NCI-H1694 (cell line): Measurements from ENCODE around the gene FAM171A2.
"Not testable (repeated sequence)": the region's sequence is repeated elsewhere in the genome, so short reads cannot be mapped to it uniquely, and the experiment has no call there.

Experiments used
- DNase-seq: peaks from one replicate; lab custom pipeline; 2025; lab: John Stamatoyannopoulos, UW

The FAM171A2 gene

DNA sequence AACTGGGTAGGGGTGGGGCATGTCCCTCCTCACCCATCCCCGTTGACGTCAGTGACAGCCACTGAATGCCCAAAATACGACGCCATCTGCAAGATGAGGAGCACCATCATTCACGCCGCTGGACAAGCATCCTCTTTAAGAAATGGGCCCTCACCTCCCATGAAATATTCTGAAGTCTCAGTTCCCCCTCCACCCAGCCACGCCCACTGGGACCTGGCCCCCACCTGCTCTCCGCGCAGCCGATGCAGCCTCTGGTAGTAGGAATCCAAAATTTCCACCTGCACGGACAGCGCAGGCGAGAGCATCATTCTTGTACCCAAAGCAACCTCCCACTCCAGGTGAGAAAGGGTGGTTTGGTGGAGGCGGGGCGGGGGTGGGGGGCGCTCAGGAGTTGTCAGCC, 20.2 kb upstream of the FAM171A2 start:
- no peak for DNase-seq

DNA sequence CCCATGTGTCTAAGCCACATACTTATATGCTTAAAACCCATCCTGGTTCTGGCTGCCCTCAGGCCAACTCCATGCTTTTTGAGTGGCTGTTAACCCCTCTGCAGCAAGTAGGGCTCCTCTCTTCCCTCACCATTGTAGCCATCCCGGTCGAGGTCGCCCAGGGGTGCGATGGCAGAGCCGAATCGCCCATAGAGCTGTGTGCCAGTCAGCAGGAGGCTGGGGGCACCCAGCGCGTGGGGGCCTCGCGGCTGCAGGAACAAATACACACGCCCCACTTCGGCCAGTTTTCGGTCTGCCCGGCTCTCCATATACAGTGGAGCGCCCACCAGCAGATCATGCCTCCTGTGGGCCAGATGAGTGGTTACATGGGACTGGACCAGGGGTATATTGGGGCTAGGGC, 19.7 kb upstream of the FAM171A2 start:
- no peak for DNase-seq

DNA sequence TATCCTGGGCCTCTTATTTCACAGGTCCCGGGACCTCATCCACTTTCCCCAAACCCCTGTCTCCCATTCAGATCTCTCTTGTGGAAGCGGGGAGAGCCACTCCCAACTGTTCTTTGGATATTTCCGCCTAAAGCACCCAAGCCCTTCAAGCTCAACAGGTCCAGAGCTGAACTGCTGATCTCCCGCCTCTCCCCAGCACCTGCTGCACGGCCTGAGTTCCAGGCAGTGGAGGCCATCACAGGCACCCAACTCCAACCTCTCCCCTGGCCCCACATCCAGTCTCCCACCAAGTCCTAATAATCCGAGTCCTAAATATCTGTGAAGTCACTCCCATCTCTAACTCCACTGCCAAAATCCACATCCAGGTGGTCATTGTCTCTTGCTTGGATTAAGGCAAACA, 19.3 kb upstream of the FAM171A2 start:
- no peak for DNase-seq

DNA sequence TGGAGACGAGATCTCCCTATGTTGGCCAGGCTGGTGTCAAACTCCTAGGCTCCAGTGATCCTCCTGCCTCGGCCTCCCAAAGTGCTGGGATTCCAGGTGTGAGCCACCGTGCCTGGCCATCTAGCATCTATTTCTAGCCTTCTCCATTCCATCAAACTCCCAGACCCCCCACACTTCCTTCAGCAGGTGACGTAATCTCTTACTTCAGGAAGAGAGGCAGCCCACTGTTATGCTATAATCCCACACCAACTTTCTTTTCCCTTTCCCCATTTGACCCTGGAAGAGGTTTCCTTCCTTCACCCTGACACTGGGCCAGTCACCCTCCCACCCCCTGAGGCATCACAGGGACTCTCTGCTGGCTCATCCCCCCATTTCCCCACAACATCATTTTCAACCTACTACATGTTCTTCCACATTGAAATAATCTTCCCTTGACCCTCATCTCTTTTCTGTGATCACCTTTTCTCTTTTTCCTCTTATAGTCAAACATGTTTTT, 18.2 kb upstream of the FAM171A2 start:
- no peak for DNase-seq

DNA sequence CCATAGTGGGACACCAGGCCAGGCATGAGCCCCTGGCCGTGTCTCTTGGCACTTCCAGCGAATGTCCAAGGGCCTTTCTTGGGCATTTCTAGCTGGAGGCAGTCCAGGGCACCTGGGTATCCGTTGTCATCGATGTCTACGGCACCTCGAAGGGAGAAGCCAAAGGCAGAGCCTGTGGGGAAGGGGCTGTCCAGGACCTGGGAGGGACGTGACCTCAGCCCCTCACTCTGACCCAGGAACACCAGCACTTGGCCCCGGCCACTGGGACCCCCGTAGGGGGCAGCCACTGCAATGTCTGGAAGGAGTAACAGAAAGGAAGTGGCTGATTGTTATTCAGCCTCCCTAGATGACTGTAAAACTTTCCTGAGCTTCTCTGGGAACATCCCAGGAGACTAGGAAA, 17.1 kb upstream of the FAM171A2 start:
- no peak for DNase-seq

DNA sequence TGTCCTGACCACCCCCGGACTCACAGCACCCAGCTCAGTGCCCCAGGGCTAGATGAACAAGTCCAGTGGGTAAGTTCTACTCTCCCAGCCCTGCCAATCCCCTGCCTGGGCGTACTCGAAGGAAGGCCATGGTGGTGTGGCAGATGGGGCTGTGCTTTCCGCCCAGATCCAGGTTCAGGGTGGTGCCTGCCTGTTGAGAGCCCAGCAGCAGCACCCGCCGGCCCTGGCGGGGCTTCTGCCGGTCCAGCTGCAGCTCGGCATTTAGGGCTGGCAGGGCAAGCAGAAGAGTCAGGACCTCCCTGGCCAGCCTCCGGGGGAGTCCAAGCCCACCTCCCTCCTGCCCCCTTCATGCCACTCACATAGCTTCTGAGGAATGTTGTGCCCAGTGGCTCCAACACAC, 16.2 kb upstream of the FAM171A2 start:
- DNase-seq: no peak

DNA sequence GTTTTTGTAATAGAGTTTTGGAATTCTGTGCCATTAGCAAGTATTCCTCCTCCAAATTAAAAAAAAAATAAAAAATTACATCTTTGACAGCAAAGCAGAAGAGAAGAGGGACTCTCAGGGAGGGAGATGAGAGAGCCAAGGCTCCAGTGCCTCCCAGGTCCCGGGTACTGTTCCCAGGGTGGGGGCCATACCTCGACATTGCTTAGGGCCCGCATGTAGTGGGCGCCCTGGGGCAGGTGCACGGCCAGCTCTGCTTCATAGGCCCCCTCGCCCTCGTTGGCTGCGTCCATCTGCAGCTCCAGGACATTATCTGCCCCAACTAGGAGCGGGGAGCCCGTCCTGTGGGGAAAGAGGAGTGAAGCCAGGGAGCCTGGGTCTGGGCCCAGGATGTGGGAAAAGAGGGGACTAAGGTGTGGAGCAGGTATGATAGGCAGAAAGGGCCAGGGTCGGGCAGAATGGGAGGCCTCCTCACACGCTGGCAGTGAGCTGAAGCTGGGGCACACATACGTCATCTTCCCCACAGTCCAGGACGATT, 14.6 kb upstream of the FAM171A2 start:
- DNase-seq: no peak

DNA sequence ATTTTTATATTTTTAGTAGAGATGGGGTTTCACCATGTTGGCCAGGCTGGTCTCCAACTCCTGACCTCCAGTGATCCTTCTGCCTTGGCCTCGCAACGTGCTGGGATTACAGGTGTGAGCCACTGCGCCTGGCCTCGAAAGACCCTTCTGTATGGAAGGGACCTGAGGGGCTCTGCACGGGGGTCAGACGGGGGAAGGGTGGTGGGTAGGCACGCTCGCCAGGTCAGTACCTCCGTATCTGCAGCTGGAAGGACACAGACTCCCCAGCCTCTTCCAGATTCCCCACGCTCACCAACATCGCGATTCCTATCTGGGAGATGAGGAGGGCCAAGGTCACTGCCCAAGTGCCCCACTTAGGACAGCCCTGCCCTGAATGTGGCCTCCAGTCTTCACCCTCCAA, 13.1 kb upstream of the FAM171A2 start:
- DNase-seq: no peak

DNA sequence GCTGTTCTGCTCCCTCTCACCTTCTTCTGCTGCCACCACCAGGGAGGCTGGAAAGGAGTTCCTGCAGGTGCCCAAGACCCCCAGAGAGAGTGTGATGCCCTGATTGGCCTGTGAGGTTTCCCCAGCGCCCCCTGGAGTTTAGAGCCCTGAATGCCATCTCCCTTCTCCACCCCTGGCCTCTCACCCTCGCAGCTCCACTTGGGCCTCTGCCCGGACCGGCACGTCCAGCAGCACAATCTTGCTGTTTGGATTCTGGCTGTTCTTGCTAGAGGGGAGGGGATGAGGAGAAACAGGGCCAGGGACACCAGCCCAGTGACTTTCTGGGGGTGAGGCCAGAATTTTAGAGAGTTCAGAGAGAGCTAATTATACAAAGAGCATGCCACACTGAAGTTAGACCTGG, 12.5 kb upstream of the FAM171A2 start:
- DNase-seq: no peak

DNA sequence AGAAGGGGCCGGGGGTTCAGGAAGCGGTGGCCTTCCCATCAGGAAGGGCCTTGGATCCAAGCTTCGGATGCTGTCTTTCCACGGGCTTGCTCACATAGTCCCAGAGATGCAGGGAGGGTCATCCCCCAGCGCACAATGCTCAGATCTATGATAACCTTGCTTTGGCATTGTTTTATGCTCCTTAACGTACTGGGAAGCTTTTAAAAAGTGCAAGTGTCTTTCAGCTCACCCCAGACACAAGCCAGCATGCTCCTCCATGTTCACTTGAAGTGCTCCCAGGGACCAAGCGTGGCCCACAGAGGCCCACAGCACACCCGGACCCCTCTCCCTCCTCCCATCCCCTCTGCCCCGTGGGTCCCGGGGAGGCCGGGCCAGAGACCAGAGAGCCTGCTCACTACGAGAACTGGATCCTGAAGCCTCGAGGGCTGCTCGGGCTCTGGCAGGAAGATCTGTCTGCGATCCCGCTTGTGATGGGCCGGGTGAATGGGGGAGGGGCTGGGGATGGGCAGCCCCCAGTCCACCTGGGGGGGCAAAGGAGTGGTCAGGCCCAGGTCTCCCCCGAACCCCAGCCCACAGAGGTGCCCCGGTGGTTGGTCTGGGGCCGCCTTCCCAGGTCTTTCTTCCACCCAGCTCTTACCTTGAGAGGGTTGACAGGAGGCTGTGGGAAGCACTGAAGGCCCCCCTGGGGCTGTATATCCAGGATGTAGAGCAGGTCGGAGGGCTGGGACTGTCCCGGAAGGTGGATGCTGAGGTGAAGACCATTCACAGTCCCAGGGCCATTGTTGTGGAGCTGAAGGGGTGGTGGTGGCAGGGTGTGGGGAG, 11.8 kb upstream of the FAM171A2 start:
- no peak for DNase-seq

DNA sequence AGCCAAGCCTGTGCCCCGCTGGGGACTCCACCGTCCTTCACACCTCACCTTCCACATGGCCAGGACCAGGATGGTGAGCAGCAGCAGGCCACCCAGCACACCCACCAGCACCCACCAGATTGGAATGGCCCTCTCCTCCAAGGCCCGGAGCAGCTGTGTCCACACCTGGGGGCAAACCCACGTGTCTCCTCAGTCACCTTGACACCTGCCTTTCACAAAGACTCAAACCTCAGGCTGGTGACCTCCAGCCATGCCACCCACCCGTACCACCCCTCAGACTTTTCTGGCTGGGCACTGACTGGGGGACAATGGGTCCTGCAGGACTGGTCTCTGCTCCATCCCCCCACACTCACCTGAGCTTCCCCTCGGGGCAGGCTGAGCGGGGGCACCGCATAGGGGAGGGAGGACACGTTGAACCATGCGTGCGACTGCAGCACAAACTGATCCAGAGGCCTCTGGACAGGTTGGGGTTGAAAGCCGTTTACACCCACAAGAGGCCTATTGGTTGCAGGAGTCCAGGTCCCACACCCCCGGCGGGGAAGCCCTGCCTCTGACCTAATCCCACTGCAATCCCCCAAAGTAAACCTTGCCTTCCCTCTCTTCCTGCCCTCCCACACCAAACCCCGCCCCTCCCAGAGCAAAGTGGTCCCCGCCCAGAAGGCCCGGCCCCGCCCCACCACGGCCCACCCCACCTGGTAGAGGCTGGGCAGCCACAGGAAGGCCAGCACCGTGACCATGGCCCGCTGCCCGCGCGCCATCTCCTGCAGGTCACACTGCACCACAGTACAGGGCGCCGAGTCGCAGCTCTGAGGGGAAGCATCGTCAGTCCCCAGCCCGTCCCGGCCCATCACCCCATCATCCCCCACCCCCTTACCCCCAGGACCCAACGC, 10.9 kb upstream of the FAM171A2 start:
- no peak for DNase-seq

DNA sequence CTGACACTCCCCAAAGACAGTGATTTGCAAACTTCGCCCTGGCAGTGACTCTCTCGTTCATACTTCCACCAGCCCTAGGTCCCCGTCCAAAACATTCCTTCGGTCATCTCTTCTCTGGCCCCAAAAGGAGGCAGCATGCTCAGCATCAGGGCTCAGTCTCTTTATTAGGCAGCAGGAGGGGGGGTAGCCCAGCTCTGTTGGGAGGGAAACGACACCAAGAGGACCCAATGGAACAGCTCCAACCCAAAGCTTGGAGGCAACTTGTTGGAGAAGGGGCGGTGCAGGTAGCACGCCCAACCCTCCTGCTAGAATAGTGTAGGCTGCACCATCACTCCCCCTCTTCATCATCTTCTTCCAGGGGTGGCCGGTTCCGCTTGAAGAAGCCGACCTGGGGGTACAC, 8.4 kb upstream of the FAM171A2 start:
- no peak for DNase-seq

DNA sequence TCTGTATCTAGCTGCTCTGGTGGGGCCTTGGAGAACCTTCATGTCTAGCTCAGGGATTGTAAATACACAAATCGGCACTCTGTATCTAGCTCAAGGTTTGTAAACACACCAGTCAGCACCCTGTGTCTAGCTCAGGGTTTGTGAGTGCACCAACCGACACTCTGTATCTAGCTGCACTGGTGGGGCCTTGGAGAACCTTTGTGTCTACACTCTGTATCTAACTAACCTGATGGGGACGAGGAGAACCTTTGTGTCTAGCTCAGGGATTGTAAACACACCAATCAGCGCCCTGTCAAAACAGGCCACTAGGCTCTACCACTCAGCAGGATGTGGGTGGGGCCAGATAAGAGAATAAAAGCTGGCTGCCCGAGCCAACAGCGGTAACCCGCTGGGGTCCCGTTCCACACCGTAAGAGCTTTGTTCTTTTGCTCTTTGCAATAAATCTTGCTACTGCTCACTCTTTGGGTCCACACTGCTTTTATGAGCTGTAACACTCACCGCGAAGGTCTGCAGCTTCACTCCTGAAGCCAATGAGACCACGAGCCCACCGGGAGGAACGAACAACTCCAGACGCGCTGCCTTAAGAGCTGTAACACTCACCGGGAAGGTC, 5.9 kb upstream of the FAM171A2 start:
- not testable (repeated sequence) for DNase-seq

DNA sequence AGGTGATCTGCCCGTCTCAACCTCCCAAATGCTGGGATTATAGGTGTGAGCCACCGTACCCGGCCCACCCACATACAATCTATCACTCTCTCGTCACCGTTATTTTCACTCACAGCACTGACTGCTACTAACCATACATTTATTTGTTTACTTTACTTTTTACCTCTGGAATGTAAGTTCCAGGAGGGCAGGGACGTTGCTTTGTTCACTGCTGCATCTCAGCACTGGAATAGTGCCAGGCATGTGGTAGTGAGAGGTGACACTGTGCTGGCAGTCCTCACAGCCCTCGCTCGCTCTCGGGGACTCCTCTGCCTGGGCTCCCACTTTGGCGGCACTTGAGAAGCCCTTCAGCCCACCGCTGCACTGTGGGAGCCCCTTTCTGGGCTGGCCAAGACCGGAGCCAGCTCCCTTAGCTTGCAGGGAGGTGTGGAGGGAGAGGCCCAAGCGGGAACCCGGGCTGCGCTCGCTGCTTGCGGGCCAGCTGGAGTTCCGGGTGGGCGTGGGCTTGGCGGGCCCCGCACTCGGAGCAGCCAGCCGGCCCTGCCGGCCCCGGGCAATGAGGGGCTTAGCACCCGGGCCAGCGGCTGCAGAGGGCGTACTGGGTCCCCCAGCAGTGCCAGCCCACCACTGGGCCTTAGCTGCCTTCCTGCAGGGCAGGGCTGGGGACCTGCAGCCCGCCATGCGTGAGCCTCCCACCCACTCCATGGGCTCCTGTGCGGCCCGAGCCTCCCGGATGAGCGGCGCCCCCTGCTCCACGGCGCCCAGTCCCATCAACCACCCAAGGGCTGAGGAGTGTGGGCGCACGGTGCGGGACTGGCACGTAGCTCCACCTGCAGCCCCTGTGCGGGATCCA, 5.0 kb upstream of the FAM171A2 start:
- DNase-seq: not testable (repeated sequence)

DNA sequence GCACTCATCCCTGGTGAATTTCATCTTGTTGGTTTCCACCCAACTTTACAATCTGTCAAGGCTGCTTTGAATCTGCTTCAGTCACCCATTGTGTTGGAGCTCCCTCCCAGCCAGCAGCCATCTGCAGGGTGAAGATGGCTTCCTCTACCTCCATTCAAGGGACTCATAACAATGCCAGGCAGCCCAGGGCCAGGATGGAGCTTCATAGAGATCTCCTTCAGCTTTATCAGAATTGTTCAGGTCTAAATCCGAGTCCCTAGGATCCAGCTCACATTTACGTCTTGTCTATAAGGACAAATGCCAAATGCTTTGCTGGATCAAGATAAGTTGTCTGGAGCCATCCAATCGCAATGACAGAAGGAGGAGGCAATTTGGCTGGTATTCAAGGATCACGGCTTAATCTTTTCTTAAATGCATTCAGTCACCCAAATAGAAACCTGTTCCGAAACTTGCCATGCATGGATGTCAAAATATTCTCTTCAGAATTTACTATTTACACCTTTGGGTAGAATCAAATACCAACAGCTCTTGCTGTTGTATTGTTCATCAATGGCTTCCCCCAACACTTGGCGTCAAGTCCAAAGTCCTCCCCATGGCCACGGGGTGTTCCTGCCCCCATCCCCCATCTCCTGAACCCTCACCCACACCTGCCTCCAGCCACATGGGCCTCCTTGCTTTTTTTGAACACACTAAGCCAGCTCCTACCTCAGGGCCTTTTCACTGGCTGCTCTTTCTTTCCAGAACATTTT, 3.8 kb upstream of the FAM171A2 start:
- no peak for DNase-seq

DNA sequence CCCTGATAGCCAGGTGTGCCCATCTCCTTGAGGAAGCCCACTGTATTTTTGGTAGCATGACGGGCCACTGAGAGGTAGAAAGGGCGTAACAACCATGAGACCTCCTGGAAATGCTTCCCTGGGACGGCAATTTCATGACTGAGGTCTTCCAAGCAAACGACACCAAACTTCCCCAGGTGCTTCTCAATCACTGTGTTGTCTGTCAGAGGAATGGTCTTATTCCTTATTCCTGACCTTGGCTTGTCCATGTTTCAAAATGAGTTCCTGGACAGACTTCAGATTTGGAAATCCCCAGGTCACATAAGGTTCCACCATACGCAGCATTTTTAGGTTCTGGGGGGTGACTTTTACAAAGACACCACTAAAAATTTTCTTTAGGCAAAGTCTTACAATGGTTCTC, 1.4 kb upstream of the FAM171A2 start:
- DNase-seq: not testable (repeated sequence)

DNA sequence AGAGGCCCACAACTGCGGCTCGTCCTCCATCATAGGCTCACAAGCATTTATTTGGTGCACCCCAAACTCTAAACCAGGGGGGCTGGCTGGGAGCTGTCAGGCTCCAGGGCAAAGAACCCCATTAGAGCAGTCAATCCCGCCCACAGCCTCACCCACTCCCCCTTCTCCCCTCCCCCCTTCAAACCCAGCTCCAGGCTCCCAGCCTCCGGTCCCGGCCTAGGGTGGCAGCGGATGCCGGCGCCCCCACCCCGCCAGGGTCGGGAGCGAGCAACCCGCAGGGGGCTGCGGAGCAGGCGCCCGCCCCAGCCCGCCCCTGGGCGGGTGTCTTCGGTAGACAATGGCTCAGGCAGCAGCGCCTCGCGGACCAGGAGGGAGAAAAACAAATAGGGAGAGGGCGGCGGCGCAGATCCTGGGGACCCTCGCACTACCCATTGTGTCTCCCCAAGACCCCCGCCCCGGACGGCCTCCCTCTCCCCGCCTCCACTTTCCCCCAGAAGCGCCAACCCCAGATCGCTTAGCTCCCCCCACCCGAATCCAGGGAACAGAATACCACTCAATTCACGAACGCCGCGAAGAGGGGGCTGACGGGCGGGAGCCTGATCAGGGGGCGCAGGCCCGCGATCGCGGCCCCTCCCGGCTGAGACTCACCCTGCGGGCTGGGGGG, 572 bp downstream of the FAM171A2 start:
- DNase-seq: no peak

DNA sequence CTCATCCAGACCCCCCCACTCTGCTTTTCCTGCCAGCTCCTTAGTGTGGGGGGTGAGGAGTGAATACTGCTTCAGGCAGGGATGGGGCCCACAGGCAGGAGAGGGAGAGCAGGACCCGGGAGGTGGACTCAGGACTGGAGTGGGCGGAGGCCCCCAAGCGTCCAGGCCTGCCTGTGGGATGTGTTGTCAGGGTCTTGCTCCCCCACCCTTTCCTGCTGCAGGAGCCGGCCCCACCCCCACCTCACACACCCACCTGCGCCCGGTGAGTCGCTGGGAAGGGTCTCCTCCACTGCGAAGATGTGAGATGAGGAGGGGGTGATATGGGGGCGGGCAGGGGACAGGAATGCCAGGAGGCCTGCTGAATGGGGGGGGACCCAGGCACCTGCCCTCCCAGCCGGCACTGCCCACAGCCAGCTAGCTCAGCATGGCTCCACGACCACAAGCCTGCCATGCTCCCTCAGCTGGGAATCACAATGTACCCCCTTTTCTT, 1.1 kb downstream of the FAM171A2 start:
- no peak for DNase-seq

DNA sequence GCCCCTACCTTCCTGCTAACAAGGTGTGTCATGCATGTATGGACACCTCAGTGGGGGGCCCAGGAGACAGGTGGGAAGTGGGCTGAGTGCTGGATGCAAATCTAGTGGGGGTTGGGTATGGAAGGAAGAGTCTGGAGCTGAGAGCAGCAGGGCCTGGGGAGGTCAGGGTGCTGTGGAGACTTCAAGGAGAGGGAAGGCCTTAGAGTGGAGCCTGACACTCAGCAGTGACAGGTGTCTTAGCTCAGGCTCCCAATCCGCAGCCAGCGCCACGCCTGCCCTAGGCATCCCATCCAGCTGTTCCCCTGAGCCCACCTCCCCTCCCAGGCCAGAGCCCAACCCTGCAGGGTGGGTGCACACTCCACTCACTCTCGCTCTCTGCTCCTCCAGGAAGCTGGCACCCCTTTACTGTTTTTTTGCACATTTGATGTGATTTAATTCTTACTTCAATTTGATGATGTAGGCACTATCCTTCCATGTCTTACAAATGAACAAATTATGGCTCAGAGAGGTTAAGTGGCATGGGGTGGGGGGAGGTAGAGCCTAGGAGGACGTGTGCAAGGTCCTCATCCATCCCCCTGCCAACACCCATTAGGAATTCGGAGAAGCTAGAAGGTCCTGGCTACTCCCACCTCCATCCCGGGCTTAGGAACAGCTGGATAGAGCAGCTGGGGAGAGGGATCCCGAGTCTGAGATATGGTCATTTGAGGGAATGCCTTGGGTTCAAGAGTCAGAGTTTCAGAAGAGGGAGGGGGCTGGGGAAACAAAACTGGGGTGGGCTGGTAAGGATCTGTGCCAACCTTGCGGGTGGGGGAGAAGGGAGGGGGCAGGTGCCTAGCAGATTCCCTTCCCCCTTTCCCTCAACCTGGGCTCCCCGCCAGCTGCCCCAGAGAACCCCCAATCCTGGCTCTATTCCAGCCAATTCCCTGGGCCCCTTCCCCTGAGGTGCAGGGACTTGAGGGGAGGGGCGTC, 2.1 kb downstream of the FAM171A2 start:
- DNase-seq: no peak
